ENCODE measurements around the gene MBLAC2. TPM values are rescaled to one million over a fixed set of nuclear protein-coding genes. Genes with fewer than 3 reads are reported as not detected.

Gene MBLAC2
- total and polyA plus RNA-seq, 2 donors (not counting 1 experiment from before 2014, with no cell fraction given) = 3.0 to 4.0 TPM

GRCh38 chr5:90494043-90494442 lies 19.5 kb upstream of the MBLAC2 start:
- Histone ChIP-seq H3K9me3 (ENCODE audit: control insufficient read depth, insufficient read depth, low read depth, low read length) (no peaks in the 10 kb centered on the region), H3K36me3 (ENCODE audit: control insufficient read depth, insufficient read depth, low read length) (no peaks in the 10 kb centered on the region), H3K9ac (ENCODE audit: insufficient read depth, low read length) (no peak overlapping the region), H3K79me2 (ENCODE audit: control insufficient read depth, insufficient read depth, low read length) (no peaks in the 10 kb centered on the region), H3K27me3 (ENCODE audit: control insufficient read depth, insufficient read depth, low read length) (no peaks in the 10 kb centered on the region), H3K4me3 (replicated peaks in 1 of 4; ENCODE audit: control extremely low read depth in 1 of 4, insufficient read depth in 1 of 4, low read depth in 3 of 4, low read length in 4 of 4) (no peak overlapping the region), H3K27ac (ENCODE audit: insufficient read depth, low read length) (no peak overlapping the region), H3K4me1 (ENCODE audit: control insufficient read depth, extremely low read depth, insufficient read depth, low read length) (no peaks in the 10 kb centered on the region), H3K4me2 (ENCODE audit: extremely low read depth, insufficient read depth, low read length) (no peak overlapping the region), H2AFZ (ENCODE audit: low read length) (no peak overlapping the region), H4K20me1 (ENCODE audit: control insufficient read depth, extremely low read depth, insufficient read depth, low read length) (no peaks in the 10 kb centered on the region)
- TF ChIP-seq CTCF (conservative IDR thresholded peaks at IDR 0.05 in 1 of 2, IDR thresholded peaks at IDR 0.05 in 1 of 2; ENCODE audit: low read depth in 1 of 2, low read length in 2 of 2) = no peak
- TF ChIP-seq EZH2 (IDR thresholded peaks at IDR 0.05; ENCODE audit: low read length, missing control alignments) = no peak
- no peak for DNase-seq (ENCODE audit: low read depth in 2 of 2)

GRCh38 chr5:90488791-90489190 lies 14.2 kb upstream of the MBLAC2 start:
- Histone ChIP-seq H3K4me1 (ENCODE audit: control insufficient read depth, extremely low read depth, insufficient read depth, low read length) (no peaks in the 10 kb centered on the region), H2AFZ (ENCODE audit: low read length) (peak overlapping the region; percentile 38), H3K9ac (ENCODE audit: insufficient read depth, low read length) (no peak overlapping the region), H3K27ac (ENCODE audit: insufficient read depth, low read length) (peak overlapping the region; percentile 4), H3K9me3 (ENCODE audit: control insufficient read depth, insufficient read depth, low read depth, low read length) (no peaks in the 10 kb centered on the region), H3K27me3 (ENCODE audit: control insufficient read depth, insufficient read depth, low read length) (no peaks in the 10 kb centered on the region), H3K4me3 (replicated peaks in 1 of 4; ENCODE audit: control extremely low read depth in 1 of 4, insufficient read depth in 1 of 4, low read depth in 3 of 4, low read length in 4 of 4) (no peak overlapping the region), H4K20me1 (ENCODE audit: control insufficient read depth, extremely low read depth, insufficient read depth, low read length) (no peaks in the 10 kb centered on the region), H3K79me2 (ENCODE audit: control insufficient read depth, insufficient read depth, low read length) (no peaks in the 10 kb centered on the region), H3K4me2 (ENCODE audit: extremely low read depth, insufficient read depth, low read length) (peak overlapping the region; percentile 11), H3K36me3 (ENCODE audit: control insufficient read depth, insufficient read depth, low read length) (no peaks in the 10 kb centered on the region)
- DNase-seq (ENCODE audit: low read depth in 2 of 2) = peak in 1 of 2 donors; percentile 57
- TF ChIP-seq EZH2 (IDR thresholded peaks at IDR 0.05; ENCODE audit: low read length, missing control alignments) = no peak
- no peak for TF ChIP-seq CTCF (conservative IDR thresholded peaks at IDR 0.05 in 1 of 2, IDR thresholded peaks at IDR 0.05 in 1 of 2; ENCODE audit: low read depth in 1 of 2, low read length in 2 of 2)

- no peaks in the 10 kb centered on the region for H3K36me3 ChIP-seq (ENCODE audit: control insufficient read depth, insufficient read depth, low read length)
- H3K4me2 ChIP-seq (ENCODE audit: extremely low read depth, insufficient read depth, low read length) = no peak overlapping the region
- no peaks in the 10 kb centered on the region for H3K4me1 ChIP-seq (ENCODE audit: control insufficient read depth, extremely low read depth, insufficient read depth, low read length)
- no peak overlapping the region for H2AFZ ChIP-seq (ENCODE audit: low read length)
- TF ChIP-seq CTCF (conservative IDR thresholded peaks at IDR 0.05 in 1 of 2, IDR thresholded peaks at IDR 0.05 in 1 of 2; ENCODE audit: low read depth in 1 of 2, low read length in 2 of 2) (no peak), EZH2 (IDR thresholded peaks at IDR 0.05; ENCODE audit: low read length, missing control alignments) (no peak)
- H3K27ac ChIP-seq (ENCODE audit: insufficient read depth, low read length) = no peak overlapping the region
- no peak overlapping the region for H3K9ac ChIP-seq (ENCODE audit: insufficient read depth, low read length)
- DNase-seq (ENCODE audit: low read depth in 2 of 2) = no peak
- no peaks in the 10 kb centered on the region for H3K9me3 ChIP-seq (ENCODE audit: control insufficient read depth, insufficient read depth, low read depth, low read length)
- H3K79me2 ChIP-seq (ENCODE audit: control insufficient read depth, insufficient read depth, low read length) = no peaks in the 10 kb centered on the region
- no peaks in the 10 kb centered on the region for H4K20me1 ChIP-seq (ENCODE audit: control insufficient read depth, extremely low read depth, insufficient read depth, low read length)
- no peaks in the 10 kb centered on the region for H3K27me3 ChIP-seq (ENCODE audit: control insufficient read depth, insufficient read depth, low read length)
- H3K4me3 ChIP-seq (replicated peaks in 1 of 4; ENCODE audit: control extremely low read depth in 1 of 4, insufficient read depth in 1 of 4, low read depth in 3 of 4, low read length in 4 of 4) = no peak overlapping the region
Measured at GRCh38 chr5:90484540-90484939, 10.0 kb upstream of the MBLAC2 start.
